GM12892 (cell line): Measurements from ENCODE around the gene TSKU.
"Not testable (repeated sequence)": the region's sequence is repeated elsewhere in the genome, so short reads cannot be mapped to it uniquely, and the experiment has no call there.

Experiments
- DNase-seq: peaks from one replicate; pipeline ENCODE4 v3.0.0; 2011; ENCODE audit not compliant: insufficient read length
- FAIRE-seq: peaks from 2 replicates; lab custom pipeline; 2011; peaks lifted over from hg19 to GRCh38; lab: Jason Lieb, UNC
- POLR2A ChIP-seq: IDR thresholded peaks from 2 replicates; pipeline ENCODE4 v1.6.1; 2011; ENCODE audit warnings: low read depth, low read length, control low read depth
- POLR2AphosphoS5 ChIP-seq: IDR thresholded peaks from 2 replicates; pipeline ENCODE4 v1.6.1; 2011; ENCODE audit warnings: low read depth, low read length, control low read depth
- TAF1 ChIP-seq: IDR thresholded peaks from 2 replicates; pipeline ENCODE4 v1.6.1; 2011; ENCODE audit warnings: low read depth, mild to moderate bottlenecking, control low read depth, low read length, borderline replicate concordance

TSKU gene

DNA sequence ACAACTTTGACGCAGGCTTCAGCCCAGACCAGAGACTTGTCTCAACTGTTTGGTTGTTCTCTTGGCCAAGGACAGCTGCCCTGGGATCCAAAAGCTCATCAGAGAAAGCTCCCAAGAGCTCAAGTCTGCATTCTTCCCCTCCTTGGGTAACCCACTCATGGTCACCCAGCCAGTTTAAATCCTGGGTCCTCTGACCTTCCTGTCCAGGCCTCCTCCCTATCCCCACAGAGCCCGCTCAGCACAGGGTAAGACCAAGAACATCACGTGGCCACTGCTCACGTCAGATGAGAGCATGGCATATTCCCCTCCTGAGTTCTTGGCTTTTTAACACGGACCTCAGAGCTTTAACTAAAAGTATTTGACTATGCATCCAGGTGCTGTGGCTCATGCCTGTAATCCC is 25.8 kb downstream of the TSKU start:
- FAIRE-seq (no peak), DNase-seq (no peak)
- TF ChIP-seq TAF1, result no peak
- TF ChIP-seq POLR2AphosphoS5, result no peak
- TF ChIP-seq POLR2A, result no peak

DNA sequence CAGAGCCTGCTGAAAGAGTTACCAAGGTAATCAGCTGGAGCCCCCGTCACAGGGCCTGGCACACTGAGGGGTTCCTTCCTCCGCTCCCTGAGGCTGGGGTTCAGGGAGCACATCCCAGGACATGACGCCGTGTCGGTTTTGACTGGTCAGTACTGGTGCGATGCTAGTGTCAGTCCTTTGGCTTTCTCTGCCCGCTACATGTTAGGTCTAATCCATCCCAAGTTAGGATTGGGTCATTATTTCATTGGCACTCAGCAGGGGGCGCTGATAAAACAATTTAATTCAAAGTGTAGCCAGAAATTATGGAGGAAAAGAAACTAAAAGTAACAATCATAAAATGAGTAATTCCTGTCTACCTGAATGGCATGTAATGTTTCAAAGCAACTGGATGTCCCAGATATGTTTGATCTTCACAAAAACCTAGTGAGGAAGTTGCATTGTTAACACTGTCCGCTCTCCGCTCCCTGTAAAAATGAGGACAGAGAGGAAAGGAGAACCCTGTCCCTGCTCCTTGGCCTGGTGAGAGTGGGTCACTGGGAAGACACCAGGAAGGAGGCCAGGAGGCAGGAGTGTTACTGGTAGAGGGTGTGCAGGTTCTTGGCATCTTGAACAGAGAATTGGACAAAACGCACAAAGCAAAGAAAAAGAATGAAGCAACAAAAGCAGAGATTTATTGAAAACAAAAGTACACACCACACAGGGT is 27.1 kb downstream of the TSKU start:
- no peak for FAIRE-seq
- no peak for DNase-seq
- no peak for TF ChIP-seq TAF1
- no peak for TF ChIP-seq POLR2AphosphoS5
- no peak for TF ChIP-seq POLR2A

DNA sequence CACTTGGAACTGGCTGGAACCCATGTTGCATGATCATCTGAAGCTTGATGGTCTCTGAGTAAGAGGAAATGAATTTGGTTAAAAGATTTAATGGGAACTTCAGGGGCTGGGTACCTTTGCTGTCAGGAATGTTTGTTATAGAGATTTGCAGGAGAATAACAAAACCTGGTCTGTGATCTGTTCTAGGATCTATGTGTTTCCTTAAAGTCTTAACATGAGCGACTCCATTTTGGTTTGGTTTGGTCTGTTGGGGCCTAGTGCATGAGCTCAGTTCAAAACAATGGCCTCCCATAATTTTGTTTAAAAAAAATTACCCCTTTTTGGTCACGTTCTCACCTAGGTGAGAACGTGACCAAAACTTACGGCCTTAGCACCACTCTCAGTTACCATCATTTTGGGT is 28.1 kb downstream of the TSKU start:
- FAIRE-seq, result no peak
- TF ChIP-seq POLR2AphosphoS5 (no peak), POLR2A (no peak), TAF1 (no peak)
- no peak for DNase-seq

DNA sequence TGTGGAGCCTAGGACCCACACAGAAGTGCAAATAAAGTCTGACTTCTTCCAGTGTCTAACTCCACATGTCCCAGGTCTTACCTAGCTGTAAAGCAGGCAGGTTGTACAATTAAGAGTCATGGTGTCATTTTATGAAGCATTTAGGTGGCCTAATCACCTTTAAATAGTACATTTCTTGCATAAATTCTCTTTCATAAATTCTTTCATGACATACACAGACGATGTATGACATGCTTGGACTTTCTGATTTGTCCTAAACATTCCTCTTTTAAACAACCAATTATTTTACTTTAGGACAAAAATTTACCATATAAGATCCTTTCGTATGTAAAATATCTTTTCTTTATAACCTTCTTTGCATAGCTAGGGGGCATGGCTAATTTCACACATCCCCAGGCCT is 31.3 kb downstream of the TSKU start:
- no peak for FAIRE-seq
- DNase-seq, result no peak
- TF ChIP-seq POLR2A (no peak), POLR2AphosphoS5 (no peak)

DNA sequence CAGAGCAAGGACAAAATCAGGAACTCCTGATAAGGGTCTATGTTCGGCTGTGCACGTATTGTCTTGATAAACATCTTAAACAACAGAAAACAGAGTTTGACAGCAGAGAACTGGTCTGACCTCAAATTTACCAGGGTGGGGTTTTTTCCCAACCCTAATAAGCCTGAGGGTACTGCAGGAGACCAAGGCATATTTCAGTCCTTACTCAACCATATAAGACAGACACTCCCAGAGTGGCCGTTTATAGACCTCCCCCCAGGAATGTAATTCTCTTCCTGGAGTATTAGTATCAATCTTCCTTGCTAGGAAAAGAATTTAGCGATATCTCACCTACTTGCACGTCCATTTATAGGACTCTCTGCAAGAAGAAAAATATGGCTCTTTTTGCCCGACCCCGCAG is 32.5 kb downstream of the TSKU start:
- not testable (repeated sequence) for FAIRE-seq, DNase-seq

DNA sequence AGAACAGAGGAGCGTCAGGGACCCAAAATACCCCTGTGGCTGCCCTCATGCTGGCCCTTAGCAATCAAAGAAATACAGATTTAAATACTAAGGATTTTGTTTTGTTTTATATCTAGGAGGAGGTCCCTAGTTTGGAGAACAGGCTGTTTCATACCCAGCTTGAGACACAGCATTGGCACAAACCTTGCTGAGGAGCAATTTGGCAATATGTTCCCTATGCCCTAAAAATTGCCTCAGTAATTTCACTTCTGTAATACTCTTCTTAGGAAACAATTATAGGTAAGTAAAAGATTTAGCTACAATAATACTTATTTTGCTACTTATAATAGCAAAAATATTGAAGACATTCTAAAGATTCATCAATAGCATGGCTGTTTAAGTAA is 37.0 kb downstream of the TSKU start:
- no peak for TF ChIP-seq POLR2AphosphoS5
- no peak for TF ChIP-seq POLR2A
- no peak for TF ChIP-seq TAF1
- no peak for FAIRE-seq
- DNase-seq, result no peak

DNA sequence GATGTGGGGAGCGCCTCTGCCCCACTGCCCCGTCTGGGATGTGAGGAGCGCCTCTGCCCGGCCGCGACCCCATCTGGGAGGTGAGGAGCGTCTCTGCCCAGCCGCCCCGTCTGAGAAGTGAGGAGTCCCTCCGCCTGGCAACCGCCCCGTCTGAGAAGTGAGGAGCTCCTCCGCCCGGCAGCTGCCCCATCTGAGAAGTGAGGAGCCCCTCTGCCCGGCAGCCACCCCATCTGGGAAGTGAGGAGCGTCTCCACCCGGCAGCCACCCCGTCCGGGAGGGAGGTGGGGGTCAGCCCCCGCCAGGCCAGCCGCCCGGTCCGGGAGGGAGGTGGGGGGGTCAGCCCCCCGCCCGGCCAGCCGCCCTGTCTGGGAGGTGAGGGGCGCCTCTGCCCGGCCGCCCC is 38.2 kb downstream of the TSKU start:
- not testable (repeated sequence) for FAIRE-seq

DNA sequence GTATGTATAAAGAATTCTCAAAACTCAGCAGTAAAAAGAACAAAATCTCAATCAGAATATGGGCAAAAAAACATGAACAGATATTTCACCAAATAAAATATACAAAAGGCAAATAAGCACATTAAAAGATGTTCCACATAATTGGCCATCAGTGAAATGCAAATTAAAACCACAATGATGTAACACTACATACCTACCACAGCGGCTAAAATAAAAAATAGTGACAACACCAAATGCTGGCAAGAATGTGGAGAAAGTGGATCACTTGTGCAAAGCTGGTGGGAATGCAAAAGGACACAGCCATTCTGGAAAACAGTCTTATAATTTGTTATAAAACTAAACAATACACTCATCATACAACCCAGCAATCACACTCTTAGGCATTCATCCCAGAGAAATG is 39.2 kb downstream of the TSKU start:
- FAIRE-seq (no peak), DNase-seq (no peak)
- TF ChIP-seq TAF1, result no peak
- no peak for TF ChIP-seq POLR2AphosphoS5
- TF ChIP-seq POLR2A, result no peak

More for the DNA sequence above, 38.2 kb downstream of the TSKU start:
- not testable (repeated sequence) for DNase-seq

DNA sequence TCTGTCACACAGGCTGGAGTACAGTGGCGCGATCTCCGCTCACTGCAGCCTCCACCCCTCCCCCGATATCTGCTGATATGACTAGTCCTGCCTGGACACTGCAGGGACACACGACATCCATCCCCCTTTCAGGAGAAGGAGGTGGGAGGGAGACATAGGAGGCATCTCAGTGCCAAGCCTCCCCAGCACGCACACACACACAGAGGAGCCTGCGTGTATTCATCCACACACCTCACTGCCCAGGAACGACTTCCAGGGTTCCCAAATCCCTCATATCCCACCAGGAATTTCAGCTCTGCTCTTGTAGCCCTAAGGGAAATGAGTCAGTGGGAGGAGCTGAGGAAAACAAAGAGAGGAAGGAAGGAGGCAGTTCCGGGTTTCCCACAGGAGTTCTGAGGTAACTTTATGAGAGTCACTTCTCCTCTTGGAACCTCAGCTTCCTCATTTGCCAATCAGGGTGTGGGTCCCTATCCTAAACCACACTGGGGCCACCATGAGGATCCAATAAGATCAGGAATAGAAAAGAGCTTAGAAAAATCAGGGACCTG is 40.4 kb downstream of the TSKU start:
- no peak for FAIRE-seq
- no peak for TF ChIP-seq TAF1
- TF ChIP-seq POLR2AphosphoS5, result no peak
- TF ChIP-seq POLR2A, result no peak

DNA sequence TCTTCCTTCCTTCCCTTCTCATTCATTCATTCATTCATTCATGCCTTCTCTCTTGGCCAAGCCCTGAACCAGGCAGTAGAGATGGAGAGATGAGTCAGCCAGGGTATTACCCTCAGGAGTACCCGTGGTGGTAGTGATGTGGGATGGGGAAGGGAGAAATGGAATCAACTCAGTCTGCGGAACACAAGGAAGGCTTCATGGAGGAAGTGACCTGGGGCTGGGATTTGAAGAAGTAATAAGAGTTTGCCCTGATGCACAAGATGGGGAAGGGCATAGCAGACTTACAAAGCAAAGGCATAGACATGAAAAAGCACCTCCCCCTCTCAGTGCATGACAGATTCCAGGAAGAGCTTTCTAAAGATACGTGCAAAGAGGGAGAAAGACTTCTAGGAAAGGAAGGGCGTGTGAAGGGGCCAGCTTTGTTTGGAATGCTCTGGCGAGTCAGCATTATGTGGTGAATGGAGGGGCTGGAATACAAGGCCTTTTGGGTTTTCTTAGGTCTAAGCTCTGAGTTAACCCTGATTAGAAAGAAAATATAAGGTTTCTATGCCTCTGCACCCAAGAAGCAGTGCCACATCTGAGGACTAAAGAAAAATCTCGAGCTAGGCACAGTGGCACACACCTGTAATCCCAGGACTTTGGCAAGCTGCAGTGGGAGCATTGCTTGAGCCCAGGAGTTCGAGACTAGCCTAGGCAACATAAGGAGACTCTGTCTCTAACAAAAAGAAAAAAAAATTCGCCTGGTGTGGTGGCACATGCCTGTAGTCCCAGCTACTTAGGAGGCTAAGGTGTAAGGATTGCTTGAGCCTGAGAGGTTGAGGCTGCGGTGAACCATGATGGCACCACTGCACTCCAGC is 41.2 kb downstream of the TSKU start:
- TF ChIP-seq POLR2A, result no peak
- TF ChIP-seq POLR2AphosphoS5, result no peak
- no peak for TF ChIP-seq TAF1
- no peak for FAIRE-seq
- DNase-seq, result no peak

More for the DNA sequence above, 40.4 kb downstream of the TSKU start:
- DNase-seq, result no peak

DNA sequence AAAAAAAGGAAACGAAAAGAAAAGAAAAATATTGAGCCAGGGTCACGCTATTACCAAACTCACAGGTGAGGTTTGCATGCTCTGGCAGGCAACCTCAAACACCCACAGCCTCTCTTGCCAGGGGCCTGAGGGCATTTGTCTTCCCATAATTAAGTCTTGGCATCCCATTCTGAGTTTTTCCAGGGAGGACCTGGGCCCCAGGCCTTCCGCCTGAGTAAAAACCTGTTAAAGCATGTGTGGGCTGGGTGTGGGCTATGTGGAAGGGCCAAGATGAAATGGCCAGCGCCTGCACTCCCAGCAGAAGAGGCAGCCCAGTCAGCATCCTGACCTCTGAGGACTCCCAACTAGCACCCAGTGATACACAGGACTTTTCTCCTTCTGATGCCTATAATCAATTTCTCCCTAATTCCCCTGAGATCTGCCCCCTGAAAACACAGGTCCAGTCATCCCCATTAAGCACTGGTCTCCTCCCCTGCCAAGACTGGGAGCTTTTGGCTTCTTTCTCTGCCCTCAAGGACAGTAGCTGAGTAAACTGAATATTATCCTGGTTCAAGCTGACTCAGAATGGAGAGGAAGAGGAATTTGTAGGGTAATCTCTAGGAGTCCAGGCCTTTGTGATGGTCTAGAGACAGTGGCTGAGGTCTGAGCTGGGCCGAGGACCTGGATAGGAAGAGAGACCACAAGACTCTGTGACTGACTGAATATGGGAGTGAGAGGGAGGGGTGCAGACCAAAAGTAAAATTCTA is 42.0 kb downstream of the TSKU start:
- TF ChIP-seq TAF1 (no peak), POLR2AphosphoS5 (no peak), POLR2A (no peak)
- DNase-seq (no peak), FAIRE-seq (no peak)

DNA sequence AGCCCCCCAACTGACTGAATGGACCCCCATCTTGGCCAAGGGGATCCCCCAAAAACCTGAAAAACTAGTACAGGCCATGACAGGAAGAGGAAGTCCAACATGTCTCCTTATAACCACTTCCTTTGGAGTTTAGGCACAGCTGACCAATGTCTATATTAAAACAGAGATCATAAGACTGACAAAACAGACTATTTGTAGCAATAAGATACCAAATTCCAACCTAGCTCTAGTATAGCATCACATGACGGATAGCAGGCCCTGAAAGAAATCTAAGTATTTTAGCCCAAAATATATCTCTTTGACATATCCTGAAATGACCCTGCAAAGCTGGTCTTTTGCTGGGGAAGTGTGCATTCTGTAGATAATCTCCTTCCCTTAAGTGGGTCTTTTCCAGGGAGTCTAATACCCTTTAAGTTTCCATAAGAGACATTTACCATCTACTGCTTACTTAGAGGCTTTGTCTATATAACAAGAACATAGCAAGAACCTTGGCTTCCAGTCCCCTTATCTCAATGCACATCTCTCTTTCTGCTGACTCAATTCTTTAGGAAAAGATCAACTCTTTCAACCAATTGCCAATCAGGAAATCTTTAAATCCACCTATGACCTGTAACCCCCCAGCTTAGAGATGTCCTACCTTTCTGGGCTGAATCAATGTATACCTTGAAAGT is 42.7 kb downstream of the TSKU start:
- DNase-seq (no peak), FAIRE-seq (no peak)

DNA sequence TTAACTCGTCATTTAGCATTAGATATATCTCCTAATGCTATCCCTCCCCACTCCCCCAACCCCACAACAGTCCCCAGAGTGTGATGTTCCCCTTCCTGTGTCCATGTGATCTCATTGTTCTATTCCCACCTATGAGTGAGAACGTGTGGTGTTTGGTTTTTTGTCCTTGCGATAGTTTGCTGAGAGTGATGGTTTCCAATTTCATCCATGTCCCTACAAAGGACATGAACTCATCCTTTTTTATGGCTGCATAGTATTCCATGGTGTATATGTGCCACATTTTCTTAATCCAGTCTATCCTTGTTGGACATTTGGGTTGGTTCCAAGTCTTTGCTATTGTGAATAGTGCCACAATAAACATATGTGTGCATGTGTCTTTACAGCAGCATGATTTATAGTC is 43.4 kb downstream of the TSKU start:
- not testable (repeated sequence) for DNase-seq, FAIRE-seq

More for the DNA sequence above, 42.7 kb downstream of the TSKU start:
- TF ChIP-seq TAF1, result no peak
- TF ChIP-seq POLR2A, result no peak
- no peak for TF ChIP-seq POLR2AphosphoS5

DNA sequence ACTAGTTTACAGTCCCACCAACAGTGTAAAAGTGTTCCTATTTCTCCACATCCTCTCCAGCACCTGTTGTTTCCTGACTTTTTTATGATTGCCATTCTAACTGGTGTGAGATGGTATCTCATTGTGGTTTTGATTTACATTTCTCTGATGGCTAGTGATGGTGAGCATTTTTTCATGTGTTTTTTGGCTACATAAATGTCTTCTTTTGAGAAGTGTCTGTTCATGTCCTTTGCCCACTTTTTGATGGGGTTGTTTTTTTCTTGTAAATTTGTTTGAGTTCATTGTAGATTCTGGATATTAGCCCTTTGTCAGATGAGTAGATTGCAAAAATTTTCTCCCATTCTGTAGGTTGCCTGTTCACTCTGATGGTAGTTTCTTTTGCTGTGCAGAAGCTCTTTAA is 43.8 kb downstream of the TSKU start:
- DNase-seq, FAIRE-seq: not testable (repeated sequence)
